ENCODE measurements around the gene KCTD17.

- TF ChIP-seq GATA2 (IDR thresholded peaks at IDR 0.05; ENCODE audit: low read depth, low read length) (no peak), GATA3 (IDR thresholded peaks at IDR 0.05; ENCODE audit: low read depth, low read length) (no peak)
Observed at GRCh38 chr22:37023743-37024338, 27.7 kb upstream of the KCTD17 start.

Measured in SH-SY5Y (cell line).